Panc1 (cell line): ENCODE results near the gene HSPA12A. TPM values are rescaled to one million over a fixed set of nuclear protein-coding genes. Genes with fewer than 3 reads are reported as not detected.

ENCODE experiments used
- ATAC-seq: fragments of 200-7000 bp; cut with Tn5 transposase; 2 replicates; pipeline ENCODE4 v1.9.1; 2020; ENCODE audit warnings: mild to moderate bottlenecking, moderate library complexity
- BruUV-seq: library from RNA; stranded (reverse); fragments of 400-500 nt; replicated peaks from 2 replicates; lab custom pipeline; 2021; lab: Mats Ljungman, UMichigan
- CTCF ChIA-PET: fragments of 300-600 bp; sonication (Branson Sonifier 250); formaldehyde crosslinking; loops from one replicate; lab custom pipeline; 2022; ENCODE audit warnings: antibody characterized with exemption; lab: Charles Lee
- POLR2A ChIA-PET: fragments of 300-600 bp; sonication (Branson Sonifier 250); formaldehyde crosslinking; loops from one replicate; lab custom pipeline; 2022; ENCODE audit warnings: antibody characterized with exemption; lab: Charles Lee
- DNase-seq: peaks from one replicate; pipeline ENCODE4 v3.0.0-alpha.2; 2010; ENCODE audit warnings: low read depth, low spot score
- H3K27ac ChIP-seq: 2 replicates; pipeline ENCODE4 v1.5.1; 2011; ENCODE audit warnings: mild to moderate bottlenecking, low read length, inconsistent platforms
- H3K27me3 ChIP-seq: fragments of 200-500 bp; sonication (Bioruptor generic); 2 replicates; pipeline ENCODE4 v1.6.0; 2014; ENCODE audit warnings: low read length, inconsistent platforms; ENCODE audit not compliant: control insufficient read depth, insufficient read depth
- H3K36me3 ChIP-seq: fragments of 200-500 bp; sonication (Bioruptor generic); 2 replicates; pipeline ENCODE4 v1.5.1; 2014; ENCODE audit warnings: inconsistent platforms, mild to moderate bottlenecking, low read length, moderate library complexity; ENCODE audit not compliant: control insufficient read depth, insufficient read depth
- H3K4me1 ChIP-seq: 2 replicates; pipeline ENCODE4 v1.5.1; 2011; ENCODE audit warnings: inconsistent platforms, mild to moderate bottlenecking, low read length, moderate library complexity; ENCODE audit not compliant: control insufficient read depth, insufficient read depth
- H3K4me3 ChIP-seq, 2 experiments: 2 replicates each; pipeline ENCODE4 v1.5.1; 2011 to 2012; ENCODE audit warnings: low read depth in 2 of 2, low read length in 2 of 2, mild to moderate bottlenecking in 2 of 2, inconsistent platforms in 1 of 2, moderate library complexity in 1 of 2
- H3K9me3 ChIP-seq: fragments of 200-500 bp; sonication (Bioruptor generic); 2 replicates; pipeline ENCODE4 v1.5.1; 2014; ENCODE audit warnings: low read depth, mild to moderate bottlenecking, inconsistent platforms, low read length, moderate library complexity; ENCODE audit not compliant: control insufficient read depth, insufficient read depth
- CTCF ChIP-seq: fragments of 450-650 bp; IDR thresholded peaks from 2 replicates; pipeline ENCODE4 v1.5.1; 2017; ENCODE audit warnings: mild to moderate bottlenecking
- POLR2AphosphoS5 ChIP-seq: IDR thresholded peaks from 2 replicates; pipeline ENCODE4 v1.6.1; 2012; ENCODE audit warnings: mild to moderate bottlenecking, low read depth, low read length, moderate library complexity
- REST ChIP-seq, 2 experiments: IDR thresholded peaks; 2 replicates each; pipeline ENCODE4 v1.6.1; 2011 to 2012; ENCODE audit warnings: low read depth in 2 of 2, control low read depth in 1 of 2, low read length in 1 of 2, mild to moderate bottlenecking in 1 of 2, moderate library complexity in 1 of 2; ENCODE audit not compliant: insufficient read depth in 1 of 2
- SIN3A ChIP-seq: IDR thresholded peaks from 2 replicates; pipeline ENCODE4 v1.6.1; 2012; ENCODE audit warnings: low read depth, mild to moderate bottlenecking, low read length, moderate library complexity, borderline replicate concordance; ENCODE audit not compliant: insufficient read depth
- TCF7L2 ChIP-seq: IDR thresholded peaks from 2 replicates; pipeline ENCODE4 v1.6.1; 2011; ENCODE audit warnings: mild to moderate bottlenecking, low read depth, low read length, inconsistent platforms
- in situ Hi-C: cut with HindIII; loops from 2 replicates; pipeline ENCODE4 v1.10.0; 2016; ENCODE audit warnings: low sequenced_read_pairs, low pct_unique_long_range_greater_than_20kb
- intact Hi-C: fragments of 100-400 bp; cut with micrococcal nuclease; formaldehyde crosslinking; loops from one replicate; pipeline ENCODE4 v1.10.0; 2022; ENCODE audit not compliant: unreplicated experiment
- total RNA-seq: library from RNA; stranded (reverse); gene quantifications from one replicate; pipeline ENCODE4 v1.2.1, GENCODE V29; 2021; ENCODE audit not compliant: unreplicated experiment

Gene HSPA12A
- total RNA-seq, 1 experiment from 2014 or later = 7.7 TPM

- TF ChIP-seq REST (IDR thresholded peaks at IDR 0.05; ENCODE audit: insufficient read depth in 1 of 2, low read depth in 2 of 2, low read length in 1 of 2) (no peak), SIN3A (no peak), CTCF (no peak), POLR2AphosphoS5 (no peak), TCF7L2 (no peak)
- intact Hi-C loops = no loop called here
- Histone ChIP-seq H3K27ac (no peak overlapping the region), H3K36me3 (no peaks in the 10 kb centered on the region; the same call in 1 of the 2 replicates), H3K27me3 (no peaks in the 10 kb centered on the region), H3K9me3 (no peaks in the 10 kb centered on the region), H3K4me3 (no peak overlapping the region), H3K4me1 (peaks cover 5% of the 10 kb centered on the region; the same call in 1 of the 2 replicates)
- ChIA-PET POLR2A (no interaction called here), CTCF (interaction anchor here (0.6 kb wide), 1 partner anchor 475 kb away, joined by 3 read pairs; no protein-coding TSS in a partner anchor)
- in situ Hi-C loops = no loop called here
- ATAC-seq = no peak
- no TSS peak for BruUV-seq
- DNase-seq = no peak
Measured at GRCh38 chr10:116740971-116741370, 1.4 kb downstream of the HSPA12A start.

- no peak for DNase-seq
- H3K36me3 ChIP-seq = no peaks in the 10 kb centered on the region; the same call in 1 of the 2 replicates
- intact Hi-C loops = no loop called here
- H3K9me3 ChIP-seq = no peaks in the 10 kb centered on the region
- ChIA-PET CTCF (no interaction called here), POLR2A (no interaction called here)
- TF ChIP-seq CTCF = no peak
- no peak for TF ChIP-seq TCF7L2
- TF ChIP-seq SIN3A = no peak
- no peak for TF ChIP-seq REST (IDR thresholded peaks at IDR 0.05; ENCODE audit: insufficient read depth in 1 of 2, low read depth in 2 of 2, low read length in 1 of 2)
- TF ChIP-seq POLR2AphosphoS5 = no peak
- H3K4me3 ChIP-seq = no peak overlapping the region
- in situ Hi-C loops = no loop called here
- no TSS peak for BruUV-seq
- H3K27me3 ChIP-seq = no peaks in the 10 kb centered on the region
- ATAC-seq = no peak
- no peak overlapping the region for H3K27ac ChIP-seq
- H3K4me1 ChIP-seq = peaks cover 3% of the 10 kb centered on the region; the same call in 1 of the 2 replicates
Measured at GRCh38 chr10:116738339-116738738, 4.0 kb downstream of the HSPA12A start.
